GM19099 (cell line): ENCODE results near the gene ZFYVE27.
A peak's percentile ranks its signal among the peaks of the same experiment; 100 is the strongest.

Source experiments
- POLR2A ChIP-seq: IDR thresholded peaks from 3 replicates; pipeline ENCODE4 v1.6.1; 2011; ENCODE audit warnings: low read depth; ENCODE audit not compliant: insufficient read length; ENCODE audit errors: extremely low read depth

ZFYVE27 gene

GRCh38 chr10:97713339-97713825, 23.5 kb upstream of the ZFYVE27 start, which contains the start of gene MARVELD1:
TSS of gene MARVELD1 (plus strand) at chr10:97713730. CDS start at chr10:97713877, 147 bp downstream.
- peak; percentile 18 for TF ChIP-seq POLR2A

DNA sequence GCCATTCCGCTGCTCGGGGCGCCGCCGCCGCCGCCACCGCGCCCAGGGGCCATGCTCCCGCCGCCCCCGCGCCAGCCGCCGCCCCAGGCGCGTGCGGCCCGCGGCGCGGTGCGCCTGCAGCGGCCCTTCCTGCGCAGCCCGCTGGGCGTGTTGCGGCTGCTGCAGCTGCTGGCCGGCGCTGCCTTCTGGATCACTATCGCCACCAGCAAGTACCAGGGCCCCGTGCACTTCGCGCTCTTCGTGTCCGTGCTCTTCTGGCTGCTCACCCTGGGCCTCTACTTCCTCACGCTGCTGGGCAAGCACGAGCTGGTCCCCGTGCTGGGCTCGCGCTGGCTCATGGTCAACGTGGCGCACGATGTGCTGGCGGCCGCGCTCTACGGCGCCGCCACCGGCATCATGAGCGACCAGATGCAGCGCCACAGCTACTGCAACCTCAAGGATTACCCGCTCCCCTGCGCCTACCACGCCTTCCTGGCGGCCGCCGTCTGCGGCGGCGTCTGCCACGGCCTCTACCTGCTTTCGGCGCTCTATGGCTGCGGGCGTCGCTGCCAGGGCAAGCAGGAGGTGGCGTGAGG, 23.0 kb upstream of the ZFYVE27 start:
- peak; percentile 22 for TF ChIP-seq POLR2A

- no peak for TF ChIP-seq POLR2A
Measured at GRCh38 chr10:97714401-97715258, 22.3 kb upstream of the ZFYVE27 start.

DNA sequence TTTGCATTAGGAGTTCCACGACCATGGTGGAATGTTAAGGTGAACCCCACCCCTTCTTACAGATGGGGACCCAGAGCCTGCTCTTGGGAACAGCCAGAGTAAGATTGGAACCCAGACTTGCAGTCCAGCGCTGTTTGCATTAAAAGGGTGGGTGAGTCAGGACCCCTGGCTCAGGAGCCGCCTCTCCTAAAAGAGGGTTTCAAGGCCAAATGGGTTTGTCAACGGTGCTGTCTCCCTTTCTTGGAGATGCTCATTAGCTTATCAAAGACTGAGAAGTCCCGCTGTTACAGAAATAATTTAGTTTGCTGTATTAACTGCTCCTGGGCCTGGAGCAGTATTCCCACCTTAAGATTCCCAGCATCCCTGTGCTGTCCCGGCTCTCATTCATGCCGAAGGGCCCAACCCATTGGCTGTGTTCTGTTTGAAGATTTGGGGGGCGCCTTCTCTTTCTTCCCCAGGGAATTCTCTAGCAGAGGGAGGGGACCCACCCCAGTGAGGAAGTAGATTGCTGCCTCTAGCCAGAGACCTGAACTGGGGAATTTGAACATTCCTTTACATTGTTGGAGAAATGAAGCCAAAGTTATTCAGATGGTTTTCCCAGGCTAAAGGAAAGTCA, 21.6 kb upstream of the ZFYVE27 start:
- TF ChIP-seq POLR2A, result no peak

DNA sequence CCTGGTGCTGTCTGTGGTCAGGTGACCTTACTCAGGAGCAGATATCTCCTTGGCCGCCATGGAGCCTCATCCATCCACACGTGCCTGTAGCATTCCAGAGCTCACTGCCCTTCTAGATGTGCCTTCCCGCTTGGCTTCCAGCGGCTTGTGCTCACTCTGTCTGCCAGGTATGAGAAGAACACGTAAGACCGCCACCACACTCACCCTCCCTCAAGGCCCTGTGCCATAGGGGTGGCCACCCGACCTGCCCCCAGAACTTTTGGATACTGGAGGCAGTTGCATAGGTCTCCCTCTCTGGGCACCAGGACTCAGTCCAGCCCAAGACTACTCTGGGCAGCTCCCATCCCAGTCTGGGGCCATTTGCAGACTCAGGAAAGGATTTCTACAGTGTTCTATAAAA, 19.3 kb upstream of the ZFYVE27 start:
- no peak for TF ChIP-seq POLR2A

DNA sequence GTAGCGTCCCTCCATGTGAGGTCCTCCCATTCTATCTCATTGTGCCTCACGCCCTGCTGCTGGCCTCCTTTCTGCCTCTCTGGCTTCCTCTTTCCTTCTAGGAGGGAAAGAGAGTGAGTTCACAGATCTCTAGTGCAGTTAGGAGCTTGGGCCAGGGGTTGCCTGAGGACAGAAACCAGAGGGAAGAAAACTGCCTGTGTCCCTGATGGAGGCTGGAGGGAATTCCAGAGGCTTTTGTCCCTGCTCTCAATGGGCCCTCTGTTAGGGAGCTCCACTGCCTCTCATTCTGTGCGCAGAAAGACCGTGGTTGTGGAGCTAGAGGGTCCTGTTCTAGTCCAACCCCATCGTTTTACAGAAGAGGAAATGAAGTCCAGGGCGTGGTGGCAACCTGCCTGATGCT, 18.8 kb upstream of the ZFYVE27 start:
- TF ChIP-seq POLR2A, result no peak

GRCh38 chr10:97718659-97719142, 18.2 kb upstream of the ZFYVE27 start:
- TF ChIP-seq POLR2A, result no peak

GRCh38 chr10:97719602-97720001, 17.3 kb upstream of the ZFYVE27 start:
- TF ChIP-seq POLR2A, result no peak

DNA sequence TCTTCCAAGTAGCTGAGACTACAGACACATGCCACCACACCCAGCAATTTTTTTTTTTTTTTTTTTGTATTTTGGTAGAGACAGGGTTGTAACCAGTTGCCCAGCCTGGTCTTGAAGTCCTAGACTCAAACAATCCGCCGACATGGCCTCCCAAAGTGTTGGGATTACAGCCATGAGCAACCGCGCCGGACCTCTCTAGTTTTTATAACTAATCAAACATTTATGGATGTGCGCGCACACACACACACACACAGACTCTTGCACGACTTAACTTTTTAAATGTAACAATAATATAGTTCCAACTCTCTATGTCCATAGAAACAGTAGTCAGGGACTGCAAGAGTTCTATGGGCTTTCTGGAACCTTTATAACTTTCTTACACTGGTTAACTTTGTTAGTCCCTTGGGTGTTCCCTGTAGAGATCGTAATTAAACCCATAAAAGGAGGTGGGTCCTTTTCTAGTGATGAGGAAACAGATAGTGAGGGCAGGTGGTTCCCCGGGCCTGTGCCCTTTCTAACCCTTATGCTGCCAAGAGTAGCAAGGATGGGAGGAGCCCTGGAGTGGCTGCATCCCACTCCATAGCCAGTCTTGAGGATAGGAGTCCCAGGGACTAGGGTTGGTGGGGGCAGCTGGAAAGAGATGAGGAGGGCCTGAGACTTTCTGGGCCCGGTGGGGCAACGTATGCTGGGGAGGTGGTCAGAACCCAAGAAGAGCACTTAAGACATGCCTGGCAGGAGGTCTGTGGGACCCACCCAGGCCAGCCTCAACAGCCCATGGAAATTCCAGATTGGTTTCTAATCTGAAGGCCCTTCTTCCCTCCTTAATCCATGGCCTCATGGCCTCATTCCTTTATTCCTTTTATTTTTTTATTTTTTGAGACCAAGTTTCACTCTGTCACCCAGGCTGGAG, 14.8 kb upstream of the ZFYVE27 start:
- TF ChIP-seq POLR2A, result no peak

- TF ChIP-seq POLR2A, result no peak
Measured at GRCh38 chr10:97723001-97723400, 13.9 kb upstream of the ZFYVE27 start.

- TF ChIP-seq POLR2A, result no peak
Measured at GRCh38 chr10:97724341-97724941, 12.5 kb upstream of the ZFYVE27 start.

DNA sequence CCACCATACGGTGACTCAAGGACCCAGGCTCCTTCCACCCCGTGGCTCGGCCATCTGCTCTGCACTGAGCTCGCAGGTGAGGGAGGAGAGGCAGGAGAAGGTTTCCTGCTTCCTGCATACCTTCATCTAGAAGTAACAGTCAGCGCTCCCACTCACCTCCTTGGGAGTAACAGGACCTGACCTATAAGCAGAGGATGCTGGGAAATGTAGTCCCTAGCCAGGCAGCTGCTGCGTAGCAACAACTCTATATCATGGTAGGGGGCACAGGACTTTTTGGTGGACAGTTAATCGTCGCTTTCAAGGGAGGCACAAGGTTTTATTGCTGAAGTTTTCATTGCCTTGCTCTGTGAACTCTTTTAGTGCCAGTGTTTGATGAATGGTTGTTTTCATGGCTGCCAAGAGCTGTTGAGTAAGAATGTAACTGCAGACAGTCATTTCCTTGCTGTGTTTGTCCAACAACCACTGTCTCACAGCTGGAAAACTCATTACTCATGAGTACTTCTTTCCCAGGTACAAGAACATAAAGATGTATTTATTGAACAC, 10.2 kb upstream of the ZFYVE27 start:
- TF ChIP-seq POLR2A, result no peak

DNA sequence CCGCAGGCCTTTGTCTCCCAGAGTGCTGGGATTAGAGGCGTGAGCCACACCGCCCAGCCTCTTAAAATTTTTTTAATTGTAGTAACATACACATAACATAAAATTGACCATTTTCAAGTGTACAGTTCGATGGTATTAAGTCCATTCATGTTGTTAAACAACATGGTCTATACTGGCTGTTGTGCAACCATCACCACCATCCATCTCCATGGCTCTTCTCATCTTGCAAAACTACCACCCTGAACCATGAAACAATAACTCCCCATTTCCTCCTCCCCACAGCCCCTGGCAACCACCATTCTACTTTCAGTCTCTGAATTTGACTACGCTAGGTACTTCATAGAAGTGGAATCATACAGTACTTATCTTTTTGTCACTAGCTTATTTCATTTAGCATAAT, 7.9 kb upstream of the ZFYVE27 start:
- no peak for TF ChIP-seq POLR2A

DNA sequence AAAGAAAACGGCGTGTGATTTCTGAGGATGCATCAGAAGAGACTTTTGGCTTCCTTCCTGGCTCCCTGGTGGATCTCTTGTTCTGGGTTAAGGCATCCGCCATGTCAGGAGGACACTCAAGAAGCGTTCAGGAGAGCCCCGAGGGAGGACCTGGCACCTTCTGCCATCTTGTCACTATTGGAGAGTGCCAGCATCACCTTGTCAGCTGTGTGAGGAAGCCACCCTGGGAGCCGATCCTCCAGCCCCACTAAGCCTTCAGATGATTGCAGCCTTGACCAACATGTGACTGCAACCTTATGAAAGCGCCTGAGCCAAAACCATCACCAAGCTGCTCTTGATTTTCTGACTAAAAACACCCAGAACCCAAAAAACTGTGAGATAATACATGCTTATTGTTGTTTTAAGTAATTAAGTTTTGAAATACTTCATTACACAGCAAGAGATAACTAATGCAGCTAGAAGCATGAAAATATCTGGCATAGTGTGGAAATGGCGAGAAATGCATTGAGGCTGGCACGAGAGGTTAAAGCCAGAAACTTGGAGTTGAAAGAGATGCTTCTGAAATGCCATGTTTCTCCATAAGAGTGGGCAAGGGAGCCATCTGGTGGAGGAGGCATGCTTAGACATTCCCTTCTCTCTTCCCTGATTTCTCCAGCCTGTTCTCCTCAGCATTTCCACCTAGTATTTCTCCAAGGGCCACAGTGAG, 5.4 kb upstream of the ZFYVE27 start:
- TF ChIP-seq POLR2A, result no peak

DNA sequence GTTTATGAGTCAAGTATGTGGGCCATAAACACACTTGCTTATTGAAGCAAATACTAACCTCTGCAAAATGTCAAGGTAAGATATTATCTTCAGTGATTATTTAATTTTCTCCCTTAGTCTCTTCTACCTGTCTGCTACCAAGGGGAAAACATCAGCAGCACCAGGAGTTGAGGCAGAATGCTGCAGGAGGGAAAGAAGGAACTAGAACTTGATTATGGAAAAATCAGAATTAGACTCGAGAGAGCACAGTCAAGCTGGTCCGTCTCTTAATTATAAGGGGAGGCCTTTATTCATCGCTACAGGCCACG, 4.9 kb upstream of the ZFYVE27 start:
- TF ChIP-seq POLR2A, result no peak
